GM21737 (cell line): ENCODE measurements around the gene TMEM88.

ENCODE experiments used
- ATAC-seq: cut with Tn5 transposase; IDR thresholded peaks from one replicate; pipeline ENCODE4 v1.9.1; 2021; ENCODE audit warnings: mild to moderate bottlenecking, moderate library complexity; ENCODE audit not compliant: unreplicated experiment

The TMEM88 gene

GRCh38 chr17:7884581-7885366 is 29.9 kb downstream of the TMEM88 start:
- ATAC-seq, result no peak

GRCh38 chr17:7885367-7886226 is 30.7 kb downstream of the TMEM88 start:
- no peak for ATAC-seq

- no peak for ATAC-seq
These were observed 31.6 kb downstream of the TMEM88 start for GRCh38 chr17:7886227-7887037.

- ATAC-seq, result no peak
These were observed 32.2 kb downstream of the TMEM88 start for GRCh38 chr17:7887038-7887481.

GRCh38 chr17:7887482-7888183 is 32.8 kb downstream of the TMEM88 start:
- peak; percentile 54 for ATAC-seq

GRCh38 chr17:7888184-7888920 is 33.5 kb downstream of the TMEM88 start, which contains the start of gene CHD3:
Gene CHD3, plus strand, starts transcription at chr17:7888789. Its CDS starts 212 bp downstream, at chr17:7889001.
- ATAC-seq, result no peak

GRCh38 chr17:7889166-7889955 is 34.5 kb downstream of the TMEM88 start:
- ATAC-seq, result no peak

- ATAC-seq, result no peak
These were observed 38.5 kb downstream of the TMEM88 start for GRCh38 chr17:7893187-7893880.

GRCh38 chr17:7894226-7894625 is 39.4 kb downstream of the TMEM88 start:
- ATAC-seq, result no peak

GRCh38 chr17:7894866-7895265 is 40.0 kb downstream of the TMEM88 start:
- no peak for ATAC-seq

- ATAC-seq, result no peak
These were observed 42.2 kb downstream of the TMEM88 start for GRCh38 chr17:7897090-7897489.

- ATAC-seq, result no peak
These were observed 42.9 kb downstream of the TMEM88 start for GRCh38 chr17:7897773-7898172.

GRCh38 chr17:7903154-7904103 is 48.6 kb downstream of the TMEM88 start:
- no peak for ATAC-seq
